Measurements from ENCODE around the gene LRIG3. TPM values are rescaled to one million over a fixed set of nuclear protein-coding genes. Genes with fewer than 3 reads are reported as not detected.

LRIG3 gene
- total and polyA plus RNA-seq, 4 donors: 2.9 to 17.0 (median 10.7) TPM

DNA sequence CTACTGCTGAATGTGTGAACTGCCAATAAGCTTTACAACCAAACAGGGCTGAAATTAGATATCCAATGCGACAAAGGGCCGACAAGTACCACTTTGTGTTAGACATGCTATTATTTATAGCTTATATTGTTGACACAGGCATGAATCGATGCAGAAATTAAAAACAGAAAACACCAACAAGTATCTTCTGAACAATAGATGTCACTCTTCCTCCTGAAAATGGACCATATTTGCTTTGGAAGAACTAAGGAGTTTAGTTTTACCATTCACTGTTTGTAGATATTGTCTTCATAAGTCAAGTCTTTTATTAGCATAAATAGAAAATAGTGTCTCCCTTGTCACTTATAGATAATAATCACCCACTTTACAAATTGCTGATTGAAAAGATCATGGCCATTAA lies 86.5 kb downstream of the LRIG3 start:
- no peaks in the 10 kb centered on the region for H3K4me1 ChIP-seq (ENCODE audit: control insufficient read depth in 4 of 4, insufficient read depth in 4 of 4, low read length in 3 of 4)
- DNase-seq (ENCODE audit: low spot score): no peak
- H3K9me3 ChIP-seq (ENCODE audit: control insufficient read depth in 4 of 4, low read length in 3 of 4): no peaks in the 10 kb centered on the region
- 61% methylated on average over 3 of the region's 3 CpGs for WGBS
- TF ChIP-seq RAD21 (IDR thresholded peaks at IDR 0.05): peak; percentile 27 to 58
- no peak for TF ChIP-seq ZBTB33 (IDR thresholded peaks at IDR 0.05)
- TF ChIP-seq HNF4A (conservative IDR thresholded peaks at IDR 0.05): no peak
- TF ChIP-seq EGR1 (IDR thresholded peaks at IDR 0.05; ENCODE audit: low read depth in 2 of 2): no peak
- TF ChIP-seq SP1 (IDR thresholded peaks at IDR 0.05): no peak
- TF ChIP-seq, protein P1, sequence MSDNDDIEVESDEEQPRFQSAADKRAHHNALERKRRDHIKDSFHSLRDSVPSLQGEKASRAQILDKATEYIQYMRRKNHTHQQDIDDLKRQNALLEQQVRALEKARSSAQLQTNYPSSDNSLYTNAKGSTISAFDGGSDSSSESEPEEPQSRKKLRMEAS (IDR thresholded peaks at IDR 0.05): no peak
- no peak for TF ChIP-seq YY1 (IDR thresholded peaks at IDR 0.05)
- no peak overlapping the region for H3K27ac ChIP-seq (ENCODE audit: low read depth in 1 of 2, low read length in 2 of 2)
- H3K36me3 ChIP-seq (ENCODE audit: control insufficient read depth in 4 of 4, insufficient read depth in 3 of 4, low read depth in 1 of 4, low read length in 3 of 4): no peaks in the 10 kb centered on the region
- H3K4me3 ChIP-seq (ENCODE audit: low read depth in 1 of 3, low read length in 3 of 3): no peak overlapping the region
- H3K9ac ChIP-seq (ENCODE audit: low read depth in 1 of 2, low read length in 2 of 2): no peak overlapping the region
- no peaks in the 10 kb centered on the region for H3K27me3 ChIP-seq (ENCODE audit: control insufficient read depth in 4 of 4, insufficient read depth in 4 of 4, low read length in 3 of 4)

DNA sequence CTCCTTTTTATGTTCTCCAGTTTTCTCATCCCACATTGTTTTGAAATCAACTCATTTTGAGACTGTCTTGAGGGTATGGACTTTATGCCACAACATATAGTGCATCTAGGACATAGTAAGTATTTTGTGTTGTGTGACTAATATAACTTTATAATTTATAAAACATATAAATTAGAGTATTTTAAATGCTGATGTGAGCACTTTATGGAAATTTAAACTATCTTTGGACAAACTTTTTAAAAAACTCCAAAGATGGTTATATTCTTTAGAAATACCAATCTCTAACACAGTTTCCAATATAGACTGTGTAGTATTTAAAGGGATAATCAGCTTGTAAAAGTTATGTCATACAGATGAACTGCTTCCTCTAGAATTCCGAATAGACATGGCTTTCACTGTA lies 87.4 kb downstream of the LRIG3 start:
- H3K9ac ChIP-seq (ENCODE audit: low read depth in 1 of 2, low read length in 2 of 2): no peak overlapping the region

More for the DNA sequence above, 87.4 kb downstream of the LRIG3 start:
- H3K9me3 ChIP-seq (ENCODE audit: control insufficient read depth in 4 of 4, low read length in 3 of 4): no peaks in the 10 kb centered on the region
- no peaks in the 10 kb centered on the region for H3K4me1 ChIP-seq (ENCODE audit: control insufficient read depth in 4 of 4, insufficient read depth in 4 of 4, low read length in 3 of 4)
- DNase-seq (ENCODE audit: low spot score): no peak
- TF ChIP-seq JUND (IDR thresholded peaks at IDR 0.05) (no peak), REST (IDR thresholded peaks at IDR 0.05) (no peak), YY1 (IDR thresholded peaks at IDR 0.05) (no peak), FOXA1 (IDR thresholded peaks at IDR 0.05) (no peak), NR2F2 (IDR thresholded peaks at IDR 0.05) (no peak), RAD21 (IDR thresholded peaks at IDR 0.05) (no peak)
- H3K27ac ChIP-seq (ENCODE audit: low read depth in 1 of 2, low read length in 2 of 2): no peak overlapping the region
- H3K36me3 ChIP-seq (ENCODE audit: control insufficient read depth in 4 of 4, insufficient read depth in 3 of 4, low read depth in 1 of 4, low read length in 3 of 4): no peaks in the 10 kb centered on the region
- no peaks in the 10 kb centered on the region for H3K27me3 ChIP-seq (ENCODE audit: control insufficient read depth in 4 of 4, insufficient read depth in 4 of 4, low read length in 3 of 4)
- 96% methylated on average over 1 of the region's 1 CpG for WGBS
- H3K4me3 ChIP-seq (ENCODE audit: low read depth in 1 of 3, low read length in 3 of 3): no peak overlapping the region

Data from liver (tissue), 9 donors.